Thymus (tissue), 11 donors: Measurements from ENCODE around the gene PRKCZ. TPM values are rescaled to one million over a fixed set of nuclear protein-coding genes. Genes with fewer than 3 reads are reported as not detected.
"Not testable (repeated sequence)": the region's sequence is repeated elsewhere in the genome, so short reads cannot be mapped to it uniquely, and the experiment has no call there.

Experiments used
- DNase-seq, 9 donors: peaks; one replicate each; pipeline ENCODE4 v3.0.0-alpha.2; 2013; ENCODE audit warnings: low spot score in 9 of 9, low read depth in 6 of 9, missing footprints in 1 of 9
- H3K27ac ChIP-seq, 2 donors: one replicate each; pipeline ENCODE4 v1.5.1; 2013; ENCODE audit warnings: control low read depth in 1 of 2, low read depth in 1 of 2, low read length in 1 of 2, mild to moderate bottlenecking in 1 of 2, moderate library complexity in 1 of 2
- H3K27me3 ChIP-seq, 2 donors: one replicate each; pipeline ENCODE4 v1.5.1; 2013; ENCODE audit warnings: low read length in 1 of 2; ENCODE audit not compliant: control insufficient read depth in 2 of 2, insufficient read depth in 1 of 2
- H3K36me3 ChIP-seq, 2 donors: one replicate each; pipeline ENCODE4 v1.5.1; 2013; ENCODE audit warnings: low read length in 1 of 2, mild to moderate bottlenecking in 1 of 2, moderate library complexity in 1 of 2; ENCODE audit not compliant: control insufficient read depth in 2 of 2, insufficient read depth in 2 of 2
- H3K4me1 ChIP-seq, 2 donors: one replicate each; pipeline ENCODE4 v1.5.1; 2013; ENCODE audit warnings: low read length in 2 of 2; ENCODE audit not compliant: control insufficient read depth in 2 of 2, insufficient read depth in 2 of 2
- H3K4me3 ChIP-seq, 2 donors: one replicate each; pipeline ENCODE4 v1.5.1; 2013; ENCODE audit warnings: low read length in 2 of 2, control low read depth in 1 of 2, mild to moderate bottlenecking in 1 of 2
- H3K9me3 ChIP-seq, 2 donors: one replicate each; pipeline ENCODE4 v1.5.1; 2013; ENCODE audit warnings: low read length in 1 of 2, mild to moderate bottlenecking in 1 of 2; ENCODE audit not compliant: control insufficient read depth in 2 of 2, insufficient read depth in 1 of 2
- WGBS: extraction: QIAGEN DNeasy Blood & Tissue Kit; methylation state at CpG from one replicate; pipeline ENCODE4 v1.1.7; 2013; 5-methylcytosine and 5-hydroxymethylcytosine counted together
- polyA plus RNA-seq: library from polyadenylated mRNA; stranded (reverse); fragments of 200-250 nt; gene quantifications from one replicate; pipeline ENCODE4 v1.2.3, GENCODE V29; 2013
- total RNA-seq: library from RNA; stranded (reverse); fragments of 120-200 nt; gene quantifications from one replicate; pipeline ENCODE4 v1.2.4, GENCODE V29; 2013
- donor health status: healthy.

The PRKCZ gene
- total and polyA plus RNA-seq, 2 donors: 7.6 to 30.6 TPM

- H3K4me3 ChIP-seq: no peak overlapping the region
- DNase-seq: no peak
- H3K27ac ChIP-seq: no peak overlapping the region
- H3K36me3 ChIP-seq: no peaks in the 10 kb centered on the region
- no peaks in the 10 kb centered on the region for H3K4me1 ChIP-seq
- H3K9me3 ChIP-seq: peaks cover 0 to 21% of the 10 kb centered on the region in 2 donors
- peaks cover 0 to 3% of the 10 kb centered on the region in 2 donors for H3K27me3 ChIP-seq
- 94% methylated on average over 14 of the region's 14 CpGs for WGBS
Observed at GRCh38 chr1:2093055-2093454, 42.8 kb downstream of the PRKCZ start.

GRCh38 chr1:2093636-2094035 lies 43.4 kb downstream of the PRKCZ start:
- Histone ChIP-seq H3K4me3 (no peak overlapping the region), H3K36me3 (no peaks in the 10 kb centered on the region), H3K27ac (no peak overlapping the region), H3K9me3 (peaks cover 0 to 25% of the 10 kb centered on the region in 2 donors), H3K27me3 (peaks cover 0 to 3% of the 10 kb centered on the region in 2 donors), H3K4me1 (no peaks in the 10 kb centered on the region)
- no peak for DNase-seq
- WGBS: 95% methylated on average over 26 of the region's 26 CpGs

GRCh38 chr1:2094269-2095158 lies 44.3 kb downstream of the PRKCZ start:
- H3K27me3 ChIP-seq, H3K27ac ChIP-seq, H3K36me3 ChIP-seq, DNase-seq, H3K4me1 ChIP-seq, H3K4me3 ChIP-seq: not testable (repeated sequence)
- peaks cover 0 to 25% of the 10 kb centered on the region in 2 donors for H3K9me3 ChIP-seq
- WGBS: 98% methylated on average over 55 of the region's 60 CpGs

- no peaks in the 10 kb centered on the region for H3K36me3 ChIP-seq
- no peak for DNase-seq
- 97% methylated on average over 17 of the region's 17 CpGs for WGBS
- H3K4me3 ChIP-seq: no peak overlapping the region
- H3K27ac ChIP-seq: no peak overlapping the region
- H3K9me3 ChIP-seq: peaks cover 0 to 25% of the 10 kb centered on the region in 2 donors
- peaks cover 0 to 3% of the 10 kb centered on the region in 2 donors for H3K27me3 ChIP-seq
- H3K4me1 ChIP-seq: no peaks in the 10 kb centered on the region
Observed at GRCh38 chr1:2095394-2095793, 45.2 kb downstream of the PRKCZ start.

- Histone ChIP-seq H3K27me3 (peaks cover 0 to 3% of the 10 kb centered on the region in 2 donors), H3K27ac (no peak overlapping the region), H3K4me3 (no peak overlapping the region), H3K36me3 (no peaks in the 10 kb centered on the region), H3K9me3 (peaks cover 0 to 25% of the 10 kb centered on the region in 2 donors), H3K4me1 (no peaks in the 10 kb centered on the region)
- no peak for DNase-seq
- 96% methylated on average over 34 of the region's 34 CpGs for WGBS
Observed at GRCh38 chr1:2095981-2096736, 45.9 kb downstream of the PRKCZ start.

- Histone ChIP-seq H3K36me3 (no peaks in the 10 kb centered on the region), H3K27me3 (no peaks in the 10 kb centered on the region), H3K4me3 (no peak overlapping the region), H3K9me3 (peaks cover 0 to 25% of the 10 kb centered on the region in 2 donors), H3K4me1 (no peaks in the 10 kb centered on the region), H3K27ac (no peak overlapping the region)
- no peak for DNase-seq
- WGBS: 98% methylated on average over 26 of the region's 26 CpGs
Observed at GRCh38 chr1:2097386-2098300, 47.4 kb downstream of the PRKCZ start.

GRCh38 chr1:2098301-2098698 lies 48.1 kb downstream of the PRKCZ start:
- peaks cover 0 to 25% of the 10 kb centered on the region in 2 donors for H3K9me3 ChIP-seq
- no peak for DNase-seq
- no peak overlapping the region for H3K4me3 ChIP-seq
- no peaks in the 10 kb centered on the region for H3K4me1 ChIP-seq
- 95% methylated on average over 11 of the region's 11 CpGs for WGBS
- H3K27ac ChIP-seq: no peak overlapping the region
- no peaks in the 10 kb centered on the region for H3K36me3 ChIP-seq
- no peaks in the 10 kb centered on the region for H3K27me3 ChIP-seq

GRCh38 chr1:2098839-2099785 lies 48.9 kb downstream of the PRKCZ start:
- Histone ChIP-seq H3K4me3 (no peak overlapping the region), H3K9me3 (peaks cover 0 to 25% of the 10 kb centered on the region in 2 donors), H3K36me3 (no peaks in the 10 kb centered on the region), H3K27me3 (no peaks in the 10 kb centered on the region), H3K27ac (no peak overlapping the region), H3K4me1 (no peaks in the 10 kb centered on the region)
- WGBS: 96% methylated on average over 35 of the region's 35 CpGs
- DNase-seq: no peak
